Endothelial cell of umbilical vein (primary cell): ENCODE results near the gene RNF214. TPM values are rescaled to one million over a fixed set of nuclear protein-coding genes. Genes with fewer than 3 reads are reported as not detected.

ENCODE experiments used
- BruUV-seq: library from RNA; stranded (reverse); fragments of 400-500 nt; replicated peaks from 2 replicates; lab custom pipeline; 2021; lab: Mats Ljungman, UMichigan
- CTCF ChIA-PET: fragments of 300-600, 350-600 bp; sonication (Branson Sonifier 250); formaldehyde crosslinking; loops from one replicate; lab custom pipeline; 2021; ENCODE audit warnings: antibody characterized with exemption, inconsistent platforms; lab: Charles Lee
- POLR2A ChIA-PET: fragments of 300-600, 350-600 bp; sonication (Branson Sonifier 250); formaldehyde crosslinking; loops from one replicate; lab custom pipeline; 2021; ENCODE audit warnings: antibody characterized with exemption, inconsistent platforms; lab: Charles Lee
- DNase-seq: peaks from one replicate; pipeline ENCODE4 v3.0.0-alpha.2; 2011; ENCODE audit warnings: low read depth, low spot score
- FAIRE-seq: peaks from 2 replicates; lab custom pipeline; 2011; peaks lifted over from hg19 to GRCh38; lab: Jason Lieb, UNC
- H2AFZ ChIP-seq: 2 replicates; pipeline ENCODE4 v1.6.0; 2012; ENCODE audit warnings: low read depth, low read length, control low read depth, inconsistent platforms
- H3K27ac ChIP-seq: 2 replicates; pipeline ENCODE4 v1.5.1; 2011; ENCODE audit warnings: low read depth, mild to moderate bottlenecking, control low read depth, low read length, moderate library complexity; ENCODE audit not compliant: insufficient read depth
- H3K27me3 ChIP-seq, 2 experiments: 2 replicates each; pipeline versions ENCODE4 v1.6.0 to v1.6.1; 2011; ENCODE audit warnings: low read length in 2 of 2, mixed read lengths in 1 of 2; ENCODE audit not compliant: control insufficient read depth in 2 of 2, insufficient read depth in 2 of 2
- H3K36me3 ChIP-seq, 2 experiments: 2 replicates in 1 of 2; 3 replicates in 1 of 2; pipeline ENCODE4 v1.5.1; 2011; ENCODE audit warnings: low read length in 2 of 2, mild to moderate bottlenecking in 1 of 2, moderate library complexity in 1 of 2; ENCODE audit not compliant: control insufficient read depth in 2 of 2, insufficient read depth in 2 of 2; ENCODE audit errors: extremely low read depth in 1 of 2
- H3K4me1 ChIP-seq: 3 replicates; pipeline ENCODE4 v1.5.1; 2011; ENCODE audit warnings: mild to moderate bottlenecking, low read length; ENCODE audit not compliant: control insufficient read depth, insufficient read depth; ENCODE audit errors: extremely low read depth
- H3K4me2 ChIP-seq: 2 replicates; pipeline ENCODE4 v1.6.1; 2011; ENCODE audit warnings: low read length, control low read depth, mixed read lengths; ENCODE audit not compliant: insufficient read depth
- H3K4me3 ChIP-seq, 3 experiments: fragments of 200-600 bp in 1 of 3; sonication (generic), shearing (Covaris generic) in 1 of 3; replicated peaks in 1 of 3; 2 replicates each; pipeline ENCODE4 v1.5.1; 2011 to 2016; ENCODE audit warnings: control low read depth in 3 of 3, low read length in 3 of 3, mild to moderate bottlenecking in 2 of 3, inconsistent platforms in 1 of 3, low read depth in 1 of 3, moderate library complexity in 1 of 3; ENCODE audit not compliant: insufficient read depth in 1 of 3
- H3K79me2 ChIP-seq: 2 replicates; pipeline ENCODE4 v1.6.0; 2012; ENCODE audit warnings: low read length, inconsistent platforms; ENCODE audit not compliant: control insufficient read depth, insufficient read depth
- H3K9ac ChIP-seq: replicated peaks from 2 replicates; pipeline ENCODE3; 2011; ENCODE audit warnings: low read length, control low read depth; ENCODE audit not compliant: insufficient read depth; ENCODE audit errors: extremely low read depth
- H3K9me1 ChIP-seq: replicated peaks from 3 replicates; pipeline ENCODE4 v1.6.0; 2011; ENCODE audit warnings: mild to moderate bottlenecking, low read length; ENCODE audit not compliant: control insufficient read depth, insufficient read depth; ENCODE audit errors: extremely low read depth
- H3K9me3 ChIP-seq: replicated peaks from 2 replicates; pipeline ENCODE4 v1.5.1; 2012; ENCODE audit warnings: low read length, inconsistent platforms; ENCODE audit not compliant: control insufficient read depth, insufficient read depth
- H4K20me1 ChIP-seq: replicated peaks from 2 replicates; pipeline ENCODE3; 2011; ENCODE audit warnings: mild to moderate bottlenecking, low read length; ENCODE audit not compliant: control insufficient read depth, insufficient read depth; ENCODE audit errors: extremely low read depth
- CTCF ChIP-seq, 2 donors: IDR thresholded peaks; 1 replicate in 1 of 2; 2 replicates in 1 of 2; pipeline ENCODE4 v1.5.1; 2011; ENCODE audit warnings: low read length in 2 of 2, mild to moderate bottlenecking in 2 of 2, moderate library complexity in 2 of 2, control low read depth in 1 of 2, inconsistent platforms in 1 of 2, low read depth in 1 of 2; ENCODE audit not compliant: insufficient read depth in 1 of 2; ENCODE audit errors: extremely low read depth in 1 of 2
- EZH2 ChIP-seq: IDR thresholded peaks from 2 replicates; pipeline ENCODE4 v1.6.1; 2012; ENCODE audit warnings: borderline replicate concordance, low read depth, mild to moderate bottlenecking, moderate library complexity, low read length, inconsistent platforms; ENCODE audit not compliant: severe bottlenecking
- FOS ChIP-seq: IDR thresholded peaks from 2 replicates; pipeline ENCODE4 v1.6.1; 2011; ENCODE audit warnings: mild to moderate bottlenecking, low read length, moderate library complexity, borderline replicate concordance; ENCODE audit not compliant: insufficient read depth
- GATA2 ChIP-seq: IDR thresholded peaks from 2 replicates; pipeline ENCODE4 v1.7.0; 2011; ENCODE audit warnings: low read depth, mild to moderate bottlenecking, moderate library complexity, mixed read lengths, low read length; ENCODE audit not compliant: insufficient read length, insufficient read depth
- JUN ChIP-seq: IDR thresholded peaks from 2 replicates; pipeline ENCODE4 v1.6.1; 2011; ENCODE audit warnings: borderline replicate concordance, low read depth; ENCODE audit not compliant: insufficient read length, insufficient read depth
- MAX ChIP-seq: IDR thresholded peaks from 2 replicates; pipeline ENCODE4 v1.6.1; 2011; ENCODE audit not compliant: insufficient read depth, insufficient read length
- MYC ChIP-seq: IDR thresholded peaks from one replicate; pipeline ENCODE4 v1.6.1; 2011; ENCODE audit warnings: mild to moderate bottlenecking, low read depth, low read length
- POLR2A ChIP-seq: IDR thresholded peaks from 2 replicates; pipeline ENCODE4 v1.6.1; 2012; ENCODE audit warnings: low read depth, mild to moderate bottlenecking, control low read depth, low read length
- POLR2AphosphoS5 ChIP-seq: IDR thresholded peaks from 2 replicates; pipeline ENCODE4 v1.6.1; 2012; ENCODE audit warnings: low read depth, mild to moderate bottlenecking, control low read depth, low read length, moderate library complexity; ENCODE audit not compliant: insufficient read depth
- dilution Hi-C: fragments of 300-500 bp; cut with MboI; formaldehyde crosslinking; loops from one replicate; pipeline ENCODE4 v1.15.0; 2019; ENCODE audit warnings: low sequenced_read_pairs; ENCODE audit not compliant: extremely low pct_ligation_motif_present
- intact Hi-C: fragments of 100-400 bp; cut with micrococcal nuclease; formaldehyde crosslinking; loops from one replicate; pipeline ENCODE4 v1.10.0; 2022
- polyA plus RNA-seq, 4 experiments: library from polyadenylated mRNA; depleted of rRNA in 3 of 4; stranded (reverse) in 3 of 4; unstranded in 1 of 4; fragments of >200 nt; gene quantifications; 2 replicates each; pipeline versions ENCODE4 v1.2.1 to v1.2.3, GENCODE V29; 2011 to 2012; ENCODE audit warnings: missing spikeins in 1 of 4
- total RNA-seq: library from RNA; stranded (reverse); gene quantifications from 2 replicates; pipeline ENCODE4 v1.2.3, GENCODE V29; 2021

RNF214 gene
- total and polyA plus RNA-seq, 2 donors (not counting 3 experiments of a cell fraction or from before 2014, with no cell fraction given): 24.3 to 28.2 TPM

GRCh38 chr11:117313828-117314768 lies 81.6 kb downstream of the RNF214 start:
- POLR2A ChIA-PET: no interaction called here
- Histone ChIP-seq H2AFZ (no peak overlapping the region), H3K4me2 (no peak overlapping the region), H3K4me3 (no peak overlapping the region), H3K36me3 (no peaks in the 10 kb centered on the region), H3K27ac (no peak overlapping the region), H3K79me2 (peaks cover 11% of the 10 kb centered on the region), H3K9me1 (no peaks in the 10 kb centered on the region), H3K27me3 (no peaks in the 10 kb centered on the region), H3K4me1 (peaks cover 12% of the 10 kb centered on the region), H4K20me1 (no peaks in the 10 kb centered on the region), H3K9me3 (no peaks in the 10 kb centered on the region), H3K9ac (no peak overlapping the region)
- FAIRE-seq: no peak
- BruUV-seq: no TSS peak
- dilution Hi-C loops (no loop called here), intact Hi-C loops (no loop called here)
- no peak for DNase-seq
- TF ChIP-seq POLR2AphosphoS5 (no peak), POLR2A (no peak), CTCF (IDR thresholded peaks at IDR 0.05; ENCODE audit: extremely low read depth in 1 of 2, insufficient read depth in 1 of 2, low read depth in 1 of 2, low read length in 2 of 2) (no peak)
- CTCF ChIA-PET: interaction anchor here (1.3 kb wide), 1 partner anchor 12 kb away, joined by 3 read pairs; no protein-coding TSS in a partner anchor

- no peaks in the 10 kb centered on the region for H4K20me1 ChIP-seq
- dilution Hi-C loops (no loop called here), intact Hi-C loops (loop anchor here (5.0 kb wide), 1 partner anchor 138 kb away; the partner anchor contains the start of gene SIDT2)
- H3K36me3 ChIP-seq: no peaks in the 10 kb centered on the region
- H3K4me2 ChIP-seq: peak overlapping the region; percentile 85
- H3K27me3 ChIP-seq: no peaks in the 10 kb centered on the region
- FAIRE-seq (no peak), DNase-seq (no peak)
- H3K9me1 ChIP-seq: no peaks in the 10 kb centered on the region
- H3K79me2 ChIP-seq: peaks cover 11% of the 10 kb centered on the region
- ChIA-PET CTCF (interaction anchor here (1.3 to 1.5 kb wide), 3 partner anchors 10 to 27 kb away, joined by 3 to 4 read pairs (median 3); no protein-coding TSS in a partner anchor), POLR2A (no interaction called here)
- no peaks in the 10 kb centered on the region for H3K9me3 ChIP-seq
- no peak overlapping the region for H2AFZ ChIP-seq
- peak overlapping the region; percentile 64 for H3K9ac ChIP-seq
- BruUV-seq: no TSS peak
- peaks cover 14% of the 10 kb centered on the region for H3K4me1 ChIP-seq
- no peak overlapping the region for H3K27ac ChIP-seq
- H3K4me3 ChIP-seq: peak overlapping the region; percentile 3 to 68 (median 41)
- TF ChIP-seq MAX (no peak), EZH2 (no peak), GATA2 (no peak), MYC (no peak), CTCF (IDR thresholded peaks at IDR 0.05; ENCODE audit: extremely low read depth in 1 of 2, insufficient read depth in 1 of 2, low read depth in 1 of 2, low read length in 2 of 2) (no peak), POLR2AphosphoS5 (no peak), POLR2A (no peak), FOS (no peak), JUN (no peak)
These were observed 82.4 kb downstream of the RNF214 start for GRCh38 chr11:117314840-117315239.
